ENCODE measurements around the gene PTCRA. TPM values are rescaled to one million over a fixed set of nuclear protein-coding genes. Genes with fewer than 3 reads are reported as not detected.

PTCRA gene
- total RNA-seq, 1 donor: not detected

DNA sequence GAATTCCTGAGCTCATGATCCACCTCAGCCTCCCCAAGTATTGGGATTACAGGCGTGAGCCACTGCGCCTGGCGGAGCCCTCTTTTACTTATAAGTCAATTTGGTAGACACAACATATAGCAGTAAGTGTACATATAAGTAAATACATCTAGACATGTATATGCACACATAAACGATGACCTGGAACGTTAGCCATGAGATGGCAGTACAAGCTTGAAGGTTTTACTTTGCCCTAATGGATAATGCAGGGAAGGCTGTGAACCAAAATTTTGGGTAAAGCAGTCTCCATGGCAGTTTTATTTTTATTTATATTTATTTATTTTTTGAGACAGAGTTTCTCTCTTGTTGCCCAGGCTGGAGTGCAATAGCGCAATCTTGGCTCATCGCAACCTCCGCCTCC lies 42.3 kb downstream of the PTCRA start:
- H3K27ac ChIP-seq (ENCODE audit: low read depth, low read length): no peak overlapping the region
- peaks cover 7% of the 10 kb centered on the region for H3K36me3 ChIP-seq (ENCODE audit: insufficient read depth, low read length)
- H3K79me2 ChIP-seq (ENCODE audit: insufficient read depth, low read length): no peaks in the 10 kb centered on the region
- no peak overlapping the region for H3K4me3 ChIP-seq (ENCODE audit: insufficient read depth, low read length)
- no peaks in the 10 kb centered on the region for H3K27me3 ChIP-seq (ENCODE audit: insufficient read depth, low read length)
- peaks cover 11% of the 10 kb centered on the region for H3K4me1 ChIP-seq (ENCODE audit: insufficient read depth, low read length)
- TF ChIP-seq, protein P1, sequence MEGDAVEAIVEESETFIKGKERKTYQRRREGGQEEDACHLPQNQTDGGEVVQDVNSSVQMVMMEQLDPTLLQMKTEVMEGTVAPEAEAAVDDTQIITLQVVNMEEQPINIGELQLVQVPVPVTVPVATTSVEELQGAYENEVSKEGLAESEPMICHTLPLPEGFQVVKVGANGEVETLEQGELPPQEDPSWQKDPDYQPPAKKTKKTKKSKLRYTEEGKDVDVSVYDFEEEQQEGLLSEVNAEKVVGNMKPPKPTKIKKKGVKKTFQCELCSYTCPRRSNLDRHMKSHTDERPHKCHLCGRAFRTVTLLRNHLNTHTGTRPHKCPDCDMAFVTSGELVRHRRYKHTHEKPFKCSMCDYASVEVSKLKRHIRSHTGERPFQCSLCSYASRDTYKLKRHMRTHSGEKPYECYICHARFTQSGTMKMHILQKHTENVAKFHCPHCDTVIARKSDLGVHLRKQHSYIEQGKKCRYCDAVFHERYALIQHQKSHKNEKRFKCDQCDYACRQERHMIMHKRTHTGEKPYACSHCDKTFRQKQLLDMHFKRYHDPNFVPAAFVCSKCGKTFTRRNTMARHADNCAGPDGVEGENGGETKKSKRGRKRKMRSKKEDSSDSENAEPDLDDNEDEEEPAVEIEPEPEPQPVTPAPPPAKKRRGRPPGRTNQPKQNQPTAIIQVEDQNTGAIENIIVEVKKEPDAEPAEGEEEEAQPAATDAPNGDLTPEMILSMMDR (IDR thresholded peaks at IDR 0.05; ENCODE audit: extremely low read depth, low read depth, low read length): no peak
- H3K4me2 ChIP-seq (ENCODE audit: insufficient read depth, low read length): no peak overlapping the region
- DNase-seq (ENCODE audit: insufficient read length, low spot score, missing footprints): peak; percentile 26
- H3K9me3 ChIP-seq (ENCODE audit: low read depth, low read length): no peaks in the 10 kb centered on the region
- H4K20me1 ChIP-seq (ENCODE audit: insufficient read depth, low read length): no peaks in the 10 kb centered on the region
- H2AFZ ChIP-seq (ENCODE audit: low read length): no peak overlapping the region

DNA sequence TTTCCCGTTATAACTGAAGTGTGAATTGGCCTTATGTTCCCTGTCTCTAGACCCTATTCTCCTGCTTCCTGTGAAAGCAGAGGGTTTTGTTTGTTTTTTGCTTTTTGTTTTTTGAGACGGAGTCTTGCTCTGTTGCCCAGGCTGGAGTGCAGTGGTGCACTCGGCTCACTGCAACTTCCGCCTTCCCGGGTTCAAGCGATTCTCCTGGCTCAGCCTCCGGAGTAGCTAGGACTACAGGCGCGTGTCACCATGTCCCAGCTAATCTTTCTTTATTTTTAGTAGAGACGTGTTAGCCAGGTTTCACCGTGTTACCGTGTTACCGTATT lies 44.0 kb downstream of the PTCRA start:
- peaks cover 11% of the 10 kb centered on the region for H3K4me1 ChIP-seq (ENCODE audit: insufficient read depth, low read length)
- TF ChIP-seq, protein P1 (IDR thresholded peaks at IDR 0.05; ENCODE audit: extremely low read depth, low read depth, low read length): no peak
- H4K20me1 ChIP-seq (ENCODE audit: insufficient read depth, low read length): no peaks in the 10 kb centered on the region
- H3K79me2 ChIP-seq (ENCODE audit: insufficient read depth, low read length): no peaks in the 10 kb centered on the region
- no peak for DNase-seq (ENCODE audit: insufficient read length, low spot score, missing footprints)
- H3K4me3 ChIP-seq (ENCODE audit: insufficient read depth, low read length): peak overlapping the region; percentile 70
- no peak overlapping the region for H3K27ac ChIP-seq (ENCODE audit: low read depth, low read length)
- peaks cover 9% of the 10 kb centered on the region for H3K36me3 ChIP-seq (ENCODE audit: insufficient read depth, low read length)
- peak overlapping the region; percentile 81 for H2AFZ ChIP-seq (ENCODE audit: low read length)
- H3K9me3 ChIP-seq (ENCODE audit: low read depth, low read length): no peaks in the 10 kb centered on the region
- peak overlapping the region; percentile 92 for H3K4me2 ChIP-seq (ENCODE audit: insufficient read depth, low read length)
- no peaks in the 10 kb centered on the region for H3K27me3 ChIP-seq (ENCODE audit: insufficient read depth, low read length)

DNA sequence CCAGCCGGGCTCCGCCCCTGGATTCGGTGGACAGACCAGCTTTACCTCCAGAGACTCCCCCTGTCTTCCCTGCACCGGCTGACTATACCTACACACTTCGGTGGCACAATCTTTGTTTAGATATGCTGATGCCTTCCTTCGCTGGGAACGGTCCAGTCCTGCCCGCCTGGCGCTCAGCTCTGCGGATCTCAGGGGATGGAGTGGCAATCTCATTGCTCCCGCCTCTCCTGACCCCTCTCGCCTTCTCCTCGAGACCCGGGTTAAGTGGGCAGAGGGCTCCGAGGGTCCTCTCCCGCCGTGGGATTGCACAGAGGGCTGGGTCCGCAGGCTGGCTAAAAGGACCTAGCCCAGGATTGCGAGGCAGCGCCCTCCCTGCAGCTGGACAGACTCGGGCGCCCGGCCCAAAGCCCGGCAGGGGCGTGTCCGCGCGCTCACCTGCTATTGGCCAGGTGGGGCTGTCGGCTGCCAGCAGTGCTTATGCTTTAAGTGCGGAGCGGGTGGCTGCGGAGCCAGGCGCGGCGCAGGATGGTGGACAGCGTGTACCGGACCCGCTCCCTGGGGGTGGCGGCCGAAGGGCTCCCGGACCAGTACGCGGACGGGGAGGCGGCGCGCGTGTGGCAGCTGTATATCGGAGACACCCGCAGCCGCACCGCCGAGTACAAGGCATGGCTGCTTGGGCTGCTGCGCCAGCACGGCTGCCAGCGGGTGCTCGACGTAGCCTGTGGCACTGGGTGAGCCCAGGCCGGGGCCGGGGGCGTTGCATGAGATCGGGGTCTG lies 44.6 kb downstream of the PTCRA start, which contains the start of gene GNMT:
Gene GNMT, plus strand, starts transcription at position 512 of the 777 bp plus-strand sequence. Its CDS starts 14 bp downstream, at position 526.
- Histone ChIP-seq H3K36me3 (ENCODE audit: insufficient read depth, low read length) (peaks cover 14% of the 10 kb centered on the region), H3K27ac (ENCODE audit: low read depth, low read length) (no peak within 1 kb of the TSS), H3K4me3 (ENCODE audit: insufficient read depth, low read length) (peak within 1 kb of the TSS; percentile 70), H3K9me3 (ENCODE audit: low read depth, low read length) (no peaks in the 10 kb centered on the region), H4K20me1 (ENCODE audit: insufficient read depth, low read length) (no peaks in the 10 kb centered on the region), H3K79me2 (ENCODE audit: insufficient read depth, low read length) (no peaks in the 10 kb centered on the region), H3K27me3 (ENCODE audit: insufficient read depth, low read length) (no peaks in the 10 kb centered on the region), H2AFZ (ENCODE audit: low read length) (peak within 1 kb of the TSS; percentile 81), H3K4me1 (ENCODE audit: insufficient read depth, low read length) (peaks cover 11% of the 10 kb centered on the region), H3K4me2 (ENCODE audit: insufficient read depth, low read length) (peak within 1 kb of the TSS; percentile 92)
- TF ChIP-seq, protein P1 (IDR thresholded peaks at IDR 0.05; ENCODE audit: extremely low read depth, low read depth, low read length): no peak
- DNase-seq (ENCODE audit: insufficient read length, low spot score, missing footprints): peak; percentile 88

DNA sequence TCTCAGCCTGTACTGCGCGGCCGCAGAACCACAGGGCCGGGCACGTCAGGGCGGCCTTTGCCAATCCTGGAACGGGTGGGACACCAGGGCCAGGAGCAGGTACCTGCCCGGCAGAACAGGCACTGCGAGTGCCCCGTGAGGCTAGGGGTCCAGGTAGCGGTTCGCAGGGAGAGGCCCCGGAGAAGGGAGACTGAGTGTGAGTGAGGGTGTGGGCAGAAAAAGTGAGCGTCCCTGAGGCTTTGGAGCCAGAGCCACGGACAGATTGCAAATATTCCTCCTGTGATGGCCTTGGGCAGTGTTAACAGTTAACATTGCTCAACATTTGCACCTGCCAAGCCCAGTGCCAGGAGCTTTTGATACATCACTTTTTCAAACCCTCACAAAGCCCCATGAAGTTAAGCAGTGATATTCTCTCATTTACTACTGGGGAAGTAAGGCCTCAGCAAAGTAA lies 45.2 kb downstream of the PTCRA start:
- peak overlapping the region; percentile 70 for H3K4me3 ChIP-seq (ENCODE audit: insufficient read depth, low read length)
- TF ChIP-seq, protein P1 (IDR thresholded peaks at IDR 0.05; ENCODE audit: extremely low read depth, low read depth, low read length): no peak
- H3K4me2 ChIP-seq (ENCODE audit: insufficient read depth, low read length): peak overlapping the region; percentile 92
- no peaks in the 10 kb centered on the region for H4K20me1 ChIP-seq (ENCODE audit: insufficient read depth, low read length)
- no peak overlapping the region for H3K27ac ChIP-seq (ENCODE audit: low read depth, low read length)
- H3K9me3 ChIP-seq (ENCODE audit: low read depth, low read length): no peaks in the 10 kb centered on the region
- H3K4me1 ChIP-seq (ENCODE audit: insufficient read depth, low read length): peaks cover 11% of the 10 kb centered on the region
- no peaks in the 10 kb centered on the region for H3K79me2 ChIP-seq (ENCODE audit: insufficient read depth, low read length)
- H3K27me3 ChIP-seq (ENCODE audit: insufficient read depth, low read length): no peaks in the 10 kb centered on the region
- H2AFZ ChIP-seq (ENCODE audit: low read length): peak overlapping the region; percentile 81
- DNase-seq (ENCODE audit: insufficient read length, low spot score, missing footprints): no peak
- peaks cover 17% of the 10 kb centered on the region for H3K36me3 ChIP-seq (ENCODE audit: insufficient read depth, low read length)

All from osteoblast (primary cell).